K562 (cell line): ENCODE data around the gene NKAIN1. TPM values are rescaled to one million over a fixed set of nuclear protein-coding genes. Genes with fewer than 3 reads are reported as not detected.

Experiments used
- C11orf30 ChIP-seq: fragments of 450-650 bp; IDR thresholded peaks from 2 replicates; pipeline ENCODE4 v1.6.1; 2016; ENCODE audit warnings: low read depth, mild to moderate bottlenecking
- CBFA2T2 ChIP-seq: fragments of 450-650 bp; conservative IDR thresholded peaks from 2 replicates; pipeline ENCODE4 v1.6.1; 2017; ENCODE audit warnings: mild to moderate bottlenecking
- CBFB ChIP-seq: sonication (generic); formaldehyde crosslinking; IDR thresholded peaks from 2 replicates; pipeline ENCODE4 v1.4.0; 2020; ENCODE audit warnings: mild to moderate bottlenecking, missing genetic modification reagents
- FOXP1 ChIP-seq: sonication (generic); formaldehyde crosslinking; IDR thresholded peaks from 2 replicates; pipeline ENCODE4 v1.8.0; 2022; ENCODE audit warnings: mild to moderate bottlenecking, missing genetic modification reagents
- HINFP ChIP-seq: fragments of 450-650 bp; conservative IDR thresholded peaks from 2 replicates; pipeline ENCODE4 v1.6.1; 2016; ENCODE audit warnings: missing genetic modification characterization, low read depth, mild to moderate bottlenecking, control low read depth, missing compliant biosample characterization
- L3MBTL2 ChIP-seq: fragments of 450-650 bp; IDR thresholded peaks from 2 replicates; pipeline ENCODE4 v1.6.1; 2016; ENCODE audit warnings: mild to moderate bottlenecking, moderate library complexity
- LARP7 ChIP-seq: fragments of 450-650 bp; IDR thresholded peaks from 2 replicates; pipeline ENCODE4 v1.6.1; 2016
- RB1 ChIP-seq: fragments of 450-650 bp; IDR thresholded peaks from 2 replicates; pipeline ENCODE4 v1.6.1; 2017; ENCODE audit warnings: low read depth, mild to moderate bottlenecking
- SPI1 ChIP-seq: IDR thresholded peaks from 2 replicates; pipeline ENCODE4 v1.6.1; 2011; ENCODE audit warnings: low read depth, low read length, control low read depth, borderline replicate concordance
- ZNF217 ChIP-seq: sonication (generic); formaldehyde crosslinking; IDR thresholded peaks from 2 replicates; pipeline ENCODE4 v1.8.0; 2022; ENCODE audit warnings: mild to moderate bottlenecking, missing genetic modification reagents
- ZNF584 ChIP-seq: fragments of 200-800 bp; sonication (Bioruptor generic); IDR thresholded peaks from 2 replicates; pipeline ENCODE4 v1.6.1; 2016; ENCODE audit warnings: low read depth, mild to moderate bottlenecking, missing genetic modification characterization, missing compliant biosample characterization
- polyA plus RNA-seq, 8 experiments: library from polyadenylated mRNA; depleted of rRNA in 4 of 8; stranded (reverse) in 5 of 8; unstranded in 3 of 8; fragments of >200 nt; fragmentation: Nextera tagmentation in 2 of 8; fragmentation: Illumina TruSeq in 1 of 8; extraction: Ambion mirVana in 2 of 8; extraction: Trizol in 1 of 8; gene quantifications; 2 replicates each; pipeline versions ENCODE4 v1.2.1 to v1.2.3, GENCODE V29; 2011 to 2014; ENCODE audit warnings: inconsistent platforms in 1 of 8, missing spikeins in 1 of 8
- total RNA-seq, 7 experiments: library from RNA; depleted of rRNA in 6 of 7; stranded (reverse); fragments of >200 nt in 6 of 7; fragmentation: Illumina TruSeq in 2 of 7; extraction: Trizol in 2 of 7; gene quantifications; 2 replicates each; pipeline versions ENCODE4 v1.2.1 to v1.2.3, GENCODE V29; 2011 to 2021; ENCODE audit warnings: low replicate concordance in 1 of 7
- TF ChIP-seq, protein P1 (sequence below): fragments of 450-650 bp; IDR thresholded peaks from 2 replicates; pipeline ENCODE4 v1.6.1; 2016; ENCODE audit warnings: low read depth
- TF ChIP-seq, protein P2 (sequence below): sonication (generic); IDR thresholded peaks from 2 replicates; pipeline ENCODE4 v1.6.1; 2016
- TF ChIP-seq, protein P3 (sequence below): fragments of 450-650 bp; IDR thresholded peaks from 2 replicates; pipeline ENCODE4 v1.6.1; 2018; ENCODE audit warnings: mild to moderate bottlenecking, low read depth; ENCODE audit not compliant: partially characterized antibody
- TF ChIP-seq, protein P4 (sequence below): sonication (generic); formaldehyde crosslinking; IDR thresholded peaks from 2 replicates; pipeline ENCODE4 v1.8.1; 2023; ENCODE audit warnings: mild to moderate bottlenecking, missing genetic modification reagents

NKAIN1 gene
- total and polyA plus RNA-seq, 9 of the 15 experiments (the other 6 are each of a cell fraction or from before 2014, with no cell fraction given), result 0.03 to 0.22 (median 0.04) TPM; not detected in 3

DNA sequence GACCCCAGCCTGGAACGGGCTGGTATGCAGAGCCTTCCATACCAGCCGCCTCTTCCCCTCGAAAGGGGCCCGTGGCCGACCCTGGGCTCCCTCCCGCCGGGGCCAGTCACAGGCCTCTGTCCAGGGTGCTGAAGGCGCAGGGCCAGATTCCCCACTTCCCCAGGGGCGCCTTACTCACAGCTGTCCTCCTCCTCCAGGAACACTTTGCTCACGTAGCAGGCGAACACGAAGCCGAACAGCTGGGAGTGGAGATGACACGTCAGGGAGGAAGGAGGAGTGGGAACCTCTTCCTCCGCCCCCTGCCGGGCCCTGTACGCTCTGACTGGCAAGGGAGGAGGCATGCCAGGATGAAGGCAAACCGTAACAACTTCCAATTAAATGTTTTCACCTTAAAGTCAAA is 57.3 kb downstream of the NKAIN1 start (continued):
- TF ChIP-seq, protein P1, sequence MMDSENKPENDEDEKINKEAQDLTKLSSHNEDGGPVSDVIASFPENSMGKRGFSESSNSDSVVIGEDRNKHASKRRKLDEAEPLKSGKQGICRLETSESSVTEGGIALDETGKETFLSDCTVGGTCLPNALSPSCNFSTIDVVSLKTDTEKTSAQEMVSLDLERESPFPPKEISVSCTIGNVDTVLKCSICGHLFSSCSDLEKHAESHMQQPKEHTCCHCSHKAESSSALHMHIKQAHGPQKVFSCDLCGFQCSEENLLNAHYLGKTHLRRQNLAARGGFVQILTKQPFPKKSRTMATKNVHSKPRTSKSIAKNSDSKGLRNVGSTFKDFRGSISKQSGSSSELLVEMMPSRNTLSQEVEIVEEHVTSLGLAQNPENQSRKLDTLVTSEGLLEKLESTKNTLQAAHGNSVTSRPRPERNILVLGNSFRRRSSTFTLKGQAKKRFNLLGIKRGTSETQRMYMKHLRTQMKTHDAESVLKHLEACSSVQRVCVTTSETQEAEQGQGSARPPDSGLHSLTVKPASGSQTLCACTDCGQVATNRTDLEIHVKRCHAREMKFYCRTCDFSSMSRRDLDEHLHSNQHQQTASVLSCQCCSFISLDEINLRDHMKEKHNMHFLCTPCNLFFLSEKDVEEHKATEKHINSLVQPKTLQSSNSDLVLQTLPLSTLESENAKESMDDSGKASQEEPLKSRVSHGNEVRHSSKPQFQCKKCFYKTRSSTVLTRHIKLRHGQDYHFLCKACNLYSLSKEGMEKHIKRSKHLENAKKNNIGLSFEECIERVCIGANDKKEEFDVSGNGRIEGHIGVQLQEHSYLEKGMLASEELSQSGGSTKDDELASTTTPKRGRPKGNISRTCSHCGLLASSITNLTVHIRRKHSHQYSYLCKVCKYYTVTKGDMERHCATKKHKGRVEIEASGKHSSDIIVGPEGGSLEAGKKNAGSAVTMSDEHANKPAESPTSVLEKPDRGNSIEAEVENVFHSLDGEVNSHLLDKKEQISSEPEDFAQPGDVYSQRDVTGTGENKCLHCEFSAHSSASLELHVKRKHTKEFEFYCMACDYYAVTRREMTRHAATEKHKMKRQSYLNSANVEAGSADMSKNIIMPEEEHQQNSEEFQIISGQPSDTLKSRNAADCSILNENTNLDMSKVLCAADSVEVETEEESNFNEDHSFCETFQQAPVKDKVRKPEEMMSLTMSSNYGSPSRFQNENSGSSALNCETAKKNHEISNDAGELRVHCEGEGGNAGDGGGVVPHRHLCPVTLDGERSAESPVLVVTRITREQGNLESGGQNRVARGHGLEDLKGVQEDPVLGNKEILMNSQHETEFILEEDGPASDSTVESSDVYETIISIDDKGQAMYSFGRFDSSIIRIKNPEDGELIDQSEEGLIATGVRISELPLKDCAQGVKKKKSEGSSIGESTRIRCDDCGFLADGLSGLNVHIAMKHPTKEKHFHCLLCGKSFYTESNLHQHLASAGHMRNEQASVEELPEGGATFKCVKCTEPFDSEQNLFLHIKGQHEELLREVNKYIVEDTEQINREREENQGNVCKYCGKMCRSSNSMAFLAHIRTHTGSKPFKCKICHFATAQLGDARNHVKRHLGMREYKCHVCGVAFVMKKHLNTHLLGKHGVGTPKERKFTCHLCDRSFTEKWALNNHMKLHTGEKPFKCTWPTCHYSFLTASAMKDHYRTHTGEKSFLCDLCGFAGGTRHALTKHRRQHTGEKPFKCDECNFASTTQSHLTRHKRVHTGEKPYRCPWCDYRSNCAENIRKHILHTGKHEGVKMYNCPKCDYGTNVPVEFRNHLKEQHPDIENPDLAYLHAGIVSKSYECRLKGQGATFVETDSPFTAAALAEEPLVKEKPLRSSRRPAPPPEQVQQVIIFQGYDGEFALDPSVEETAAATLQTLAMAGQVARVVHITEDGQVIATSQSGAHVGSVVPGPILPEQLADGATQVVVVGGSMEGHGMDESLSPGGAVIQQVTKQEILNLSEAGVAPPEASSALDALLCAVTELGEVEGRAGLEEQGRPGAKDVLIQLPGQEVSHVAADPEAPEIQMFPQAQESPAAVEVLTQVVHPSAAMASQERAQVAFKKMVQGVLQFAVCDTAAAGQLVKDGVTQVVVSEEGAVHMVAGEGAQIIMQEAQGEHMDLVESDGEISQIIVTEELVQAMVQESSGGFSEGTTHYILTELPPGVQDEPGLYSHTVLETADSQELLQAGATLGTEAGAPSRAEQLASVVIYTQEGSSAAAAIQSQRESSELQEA, result no peak
- TF ChIP-seq RB1 (peak; percentile 64; the same call in 1 of the 2 replicates), CBFB (no peak), HINFP (no peak), FOXP1 (CRISPR knock-in tag) (no peak), ZNF217 (CRISPR knock-in tag) (no peak), C11orf30 (no peak), L3MBTL2 (no peak; the same call in 1 of the 2 replicates), LARP7 (no peak), CBFA2T2 (no peak), SPI1 (peak; percentile 80), ZNF584 (CRISPR knock-in tag) (no peak; the same call in 1 of the 2 replicates)
- TF ChIP-seq, protein P2, sequence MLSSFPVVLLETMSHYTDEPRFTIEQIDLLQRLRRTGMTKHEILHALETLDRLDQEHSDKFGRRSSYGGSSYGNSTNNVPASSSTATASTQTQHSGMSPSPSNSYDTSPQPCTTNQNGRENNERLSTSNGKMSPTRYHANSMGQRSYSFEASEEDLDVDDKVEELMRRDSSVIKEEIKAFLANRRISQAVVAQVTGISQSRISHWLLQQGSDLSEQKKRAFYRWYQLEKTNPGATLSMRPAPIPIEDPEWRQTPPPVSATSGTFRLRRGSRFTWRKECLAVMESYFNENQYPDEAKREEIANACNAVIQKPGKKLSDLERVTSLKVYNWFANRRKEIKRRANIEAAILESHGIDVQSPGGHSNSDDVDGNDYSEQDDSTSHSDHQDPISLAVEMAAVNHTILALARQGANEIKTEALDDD, result no peak
- TF ChIP-seq, protein P3, sequence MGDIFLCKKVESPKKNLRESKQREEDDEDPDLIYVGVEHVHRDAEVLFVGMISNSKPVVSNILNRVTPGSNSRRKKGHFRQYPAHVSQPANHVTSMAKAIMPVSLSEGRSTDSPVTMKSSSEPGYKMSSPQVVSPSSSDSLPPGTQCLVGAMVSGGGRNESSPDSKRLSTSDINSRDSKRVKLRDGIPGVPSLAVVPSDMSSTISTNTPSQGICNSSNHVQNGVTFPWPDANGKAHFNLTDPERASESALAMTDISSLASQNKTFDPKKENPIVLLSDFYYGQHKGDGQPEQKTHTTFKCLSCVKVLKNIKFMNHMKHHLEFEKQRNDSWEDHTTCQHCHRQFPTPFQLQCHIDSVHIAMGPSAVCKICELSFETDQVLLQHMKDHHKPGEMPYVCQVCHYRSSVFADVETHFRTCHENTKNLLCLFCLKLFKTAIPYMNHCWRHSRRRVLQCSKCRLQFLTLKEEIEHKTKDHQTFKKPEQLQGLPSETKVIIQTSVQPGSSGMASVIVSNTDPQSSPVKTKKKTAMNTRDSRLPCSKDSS, result no peak
- TF ChIP-seq, protein P4, sequence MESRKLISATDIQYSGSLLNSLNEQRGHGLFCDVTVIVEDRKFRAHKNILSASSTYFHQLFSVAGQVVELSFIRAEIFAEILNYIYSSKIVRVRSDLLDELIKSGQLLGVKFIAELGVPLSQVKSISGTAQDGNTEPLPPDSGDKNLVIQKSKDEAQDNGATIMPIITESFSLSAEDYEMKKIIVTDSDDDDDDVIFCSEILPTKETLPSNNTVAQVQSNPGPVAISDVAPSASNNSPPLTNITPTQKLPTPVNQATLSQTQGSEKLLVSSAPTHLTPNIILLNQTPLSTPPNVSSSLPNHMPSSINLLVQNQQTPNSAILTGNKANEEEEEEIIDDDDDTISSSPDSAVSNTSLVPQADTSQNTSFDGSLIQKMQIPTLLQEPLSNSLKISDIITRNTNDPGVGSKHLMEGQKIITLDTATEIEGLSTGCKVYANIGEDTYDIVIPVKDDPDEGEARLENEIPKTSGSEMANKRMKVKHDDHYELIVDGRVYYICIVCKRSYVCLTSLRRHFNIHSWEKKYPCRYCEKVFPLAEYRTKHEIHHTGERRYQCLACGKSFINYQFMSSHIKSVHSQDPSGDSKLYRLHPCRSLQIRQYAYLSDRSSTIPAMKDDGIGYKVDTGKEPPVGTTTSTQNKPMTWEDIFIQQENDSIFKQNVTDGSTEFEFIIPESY (CRISPR knock-in tag), result 0 out of 2 replicates have a peak, but pooled peaks have one; percentile 57
